ENCODE results near the gene SAP25.

SAP25 gene

DNA sequence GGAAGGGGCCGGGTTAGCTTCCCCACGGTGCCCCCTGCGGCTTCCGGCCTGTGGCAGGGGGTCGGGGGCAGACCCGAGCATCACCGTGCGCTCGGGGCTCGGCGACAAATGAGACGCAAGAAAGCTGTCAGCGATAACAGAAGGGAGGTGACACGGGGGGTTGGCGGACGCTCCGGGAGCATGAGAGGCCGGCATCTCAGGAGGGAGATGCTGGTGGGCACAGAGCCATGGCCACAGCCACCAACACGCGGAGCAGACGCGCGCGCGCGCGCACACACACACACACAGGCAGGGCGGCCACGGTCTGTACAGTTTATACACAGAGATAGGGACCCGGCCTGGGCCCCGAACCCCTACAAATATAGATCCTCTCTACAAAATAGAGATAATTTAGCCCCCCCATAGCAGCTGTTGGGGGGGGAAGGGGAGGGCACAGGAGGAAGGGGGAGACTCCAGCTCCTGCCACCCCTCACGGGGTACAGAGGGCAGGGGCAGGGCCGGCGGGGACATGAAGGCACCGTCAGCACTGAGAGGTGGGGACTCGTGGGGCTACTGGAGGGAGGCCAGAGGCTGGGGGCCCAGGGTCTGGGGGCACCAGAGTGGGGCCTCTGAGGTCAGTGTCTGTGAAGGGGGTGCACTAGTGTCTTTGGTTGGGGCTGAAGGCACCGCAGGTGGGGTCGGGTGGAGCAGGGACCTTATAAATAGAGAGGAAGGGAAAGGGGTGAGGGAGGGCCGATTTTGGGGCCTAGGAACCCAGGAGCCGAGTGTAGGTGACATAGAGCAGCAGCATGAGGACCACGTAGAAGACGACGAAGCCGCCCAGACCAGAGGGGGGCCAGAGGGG, 884 bp upstream of the SAP25 start:
- no peaks in the 10 kb centered on the region for H3K27me3 ChIP-seq (ENCODE audit: control insufficient read depth in 1 of 2, insufficient read depth in 2 of 2, low read length in 2 of 2)
- no peak overlapping the region for H3K4me3 ChIP-seq (ENCODE audit: low read length in 2 of 2)
- peaks cover 12 to 31% of the 10 kb centered on the region in 2 donors for H3K36me3 ChIP-seq (ENCODE audit: control insufficient read depth in 2 of 2, insufficient read depth in 2 of 2, low read length in 2 of 2)
- H3K27ac ChIP-seq (ENCODE audit: low read length), result no peak overlapping the region
- no peaks in the 10 kb centered on the region for H3K9me3 ChIP-seq (ENCODE audit: control insufficient read depth in 2 of 2, low read length in 2 of 2)
- H3K4me1 ChIP-seq (ENCODE audit: control insufficient read depth, insufficient read depth, low read length), result peaks cover 8% of the 10 kb centered on the region
- no peak overlapping the region for H3K9ac ChIP-seq (ENCODE audit: low read length in 2 of 2)

- Histone ChIP-seq H3K36me3 (ENCODE audit: control insufficient read depth in 2 of 2, insufficient read depth in 2 of 2, low read length in 2 of 2) (peaks cover 12 to 19% of the 10 kb centered on the region in 2 donors), H3K4me3 (ENCODE audit: low read length in 2 of 2) (no peak overlapping the region), H3K27ac (ENCODE audit: low read length) (no peak overlapping the region), H3K9me3 (ENCODE audit: control insufficient read depth in 2 of 2, low read length in 2 of 2) (no peaks in the 10 kb centered on the region), H3K27me3 (ENCODE audit: control insufficient read depth in 1 of 2, insufficient read depth in 2 of 2, low read length in 2 of 2) (no peaks in the 10 kb centered on the region), H3K4me1 (ENCODE audit: control insufficient read depth, insufficient read depth, low read length) (peaks cover 11% of the 10 kb centered on the region), H3K9ac (ENCODE audit: low read length in 2 of 2) (no peak overlapping the region)
These were observed 588 bp downstream of the SAP25 start for GRCh38 chr7:100572949-100573675.

GRCh38 chr7:100572281-100572948, 1.3 kb downstream of the SAP25 start:
- Histone ChIP-seq H3K36me3 (ENCODE audit: control insufficient read depth in 2 of 2, insufficient read depth in 2 of 2, low read length in 2 of 2) (peaks cover 12 to 13% of the 10 kb centered on the region in 2 donors), H3K9me3 (ENCODE audit: control insufficient read depth in 2 of 2, low read length in 2 of 2) (no peaks in the 10 kb centered on the region), H3K27ac (ENCODE audit: low read length) (no peak overlapping the region), H3K4me1 (ENCODE audit: control insufficient read depth, insufficient read depth, low read length) (peaks cover 11% of the 10 kb centered on the region), H3K4me3 (ENCODE audit: low read length in 2 of 2) (no peak overlapping the region), H3K27me3 (ENCODE audit: control insufficient read depth in 1 of 2, insufficient read depth in 2 of 2, low read length in 2 of 2) (no peaks in the 10 kb centered on the region), H3K9ac (ENCODE audit: low read length in 2 of 2) (no peak overlapping the region)

DNA sequence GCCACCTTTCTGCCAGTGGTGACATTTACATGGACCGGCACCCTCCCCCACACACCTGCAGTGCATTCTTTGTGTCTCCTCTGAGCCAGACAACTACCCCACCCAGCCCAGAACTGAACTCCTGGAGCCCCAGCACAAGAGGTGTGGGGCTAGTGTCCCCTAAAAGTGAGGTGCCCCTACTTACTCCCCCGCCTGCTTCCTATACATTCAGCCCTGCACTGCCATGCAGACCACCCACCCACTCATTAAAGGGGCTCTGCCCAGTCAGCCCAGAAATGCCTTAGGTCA, 1.9 kb downstream of the SAP25 start:
- Histone ChIP-seq H3K27me3 (ENCODE audit: control insufficient read depth in 1 of 2, insufficient read depth in 2 of 2, low read length in 2 of 2) (no peaks in the 10 kb centered on the region), H3K4me1 (ENCODE audit: control insufficient read depth, insufficient read depth, low read length) (peaks cover 11% of the 10 kb centered on the region), H3K27ac (ENCODE audit: low read length) (no peak overlapping the region), H3K4me3 (ENCODE audit: low read length in 2 of 2) (no peak overlapping the region), H3K9ac (ENCODE audit: low read length in 2 of 2) (no peak overlapping the region), H3K36me3 (ENCODE audit: control insufficient read depth in 2 of 2, insufficient read depth in 2 of 2, low read length in 2 of 2) (peaks cover 9 to 11% of the 10 kb centered on the region in 2 donors), H3K9me3 (ENCODE audit: control insufficient read depth in 2 of 2, low read length in 2 of 2) (no peaks in the 10 kb centered on the region)

- Histone ChIP-seq H3K4me1 (ENCODE audit: control insufficient read depth, insufficient read depth, low read length) (peaks cover 11% of the 10 kb centered on the region), H3K27me3 (ENCODE audit: control insufficient read depth in 1 of 2, insufficient read depth in 2 of 2, low read length in 2 of 2) (no peaks in the 10 kb centered on the region), H3K4me3 (ENCODE audit: low read length in 2 of 2) (no peak overlapping the region), H3K9ac (ENCODE audit: low read length in 2 of 2) (no peak overlapping the region), H3K27ac (ENCODE audit: low read length) (no peak overlapping the region), H3K9me3 (ENCODE audit: control insufficient read depth in 2 of 2, low read length in 2 of 2) (no peaks in the 10 kb centered on the region), H3K36me3 (ENCODE audit: control insufficient read depth in 2 of 2, insufficient read depth in 2 of 2, low read length in 2 of 2) (peaks cover 5 to 7% of the 10 kb centered on the region in 2 donors)
These were observed 2.5 kb downstream of the SAP25 start for GRCh38 chr7:100570954-100571828.

DNA sequence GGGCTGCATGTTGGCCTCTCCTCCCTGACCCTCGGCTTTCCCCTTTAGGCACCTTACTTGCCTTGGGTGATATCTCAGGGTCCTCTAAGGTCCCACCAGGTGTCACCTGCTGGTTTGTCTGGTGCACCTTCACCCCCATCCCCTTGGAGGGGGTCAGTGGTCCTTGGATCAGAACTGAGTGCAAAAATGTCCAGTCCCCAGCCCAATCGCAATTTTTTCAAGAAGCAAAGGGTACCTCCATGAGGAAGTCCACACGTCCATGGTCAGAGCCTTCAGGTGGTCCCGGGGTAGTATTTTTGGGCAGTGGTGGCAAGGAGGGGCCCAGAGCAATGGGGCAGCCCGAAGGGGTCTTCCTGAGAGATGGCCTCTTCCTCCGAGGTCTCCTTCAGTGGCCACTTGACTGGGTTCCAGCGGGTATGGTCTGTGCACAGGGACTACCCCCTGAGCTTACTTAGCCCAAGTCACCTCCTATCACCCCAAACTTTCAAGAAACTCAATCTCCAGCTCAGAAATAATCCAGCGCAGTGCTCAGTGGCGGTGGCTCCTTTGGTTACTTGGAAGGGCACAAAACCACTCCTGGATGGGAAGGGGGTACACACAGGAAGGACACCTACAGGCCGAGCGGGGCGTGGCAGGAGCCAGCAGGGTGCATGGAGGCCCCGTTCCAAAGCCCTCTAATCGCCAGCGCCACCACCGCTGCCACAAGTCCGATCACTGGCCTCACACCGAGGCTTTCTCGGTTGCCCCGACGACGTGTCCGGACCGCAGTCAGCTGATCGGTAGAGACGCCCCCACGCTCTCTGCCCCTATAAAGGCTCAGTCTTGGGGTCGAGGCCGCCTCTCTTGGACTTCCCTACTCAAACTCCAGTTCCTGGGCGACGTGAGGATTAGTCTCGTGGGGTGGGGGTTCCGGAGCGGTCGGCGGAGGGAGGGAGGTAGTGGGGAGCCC, 4.5 kb downstream of the SAP25 start:
- Histone ChIP-seq H3K9me3 (ENCODE audit: control insufficient read depth in 2 of 2, low read length in 2 of 2) (no peaks in the 10 kb centered on the region), H3K36me3 (ENCODE audit: control insufficient read depth in 2 of 2, insufficient read depth in 2 of 2, low read length in 2 of 2) (no peaks in the 10 kb centered on the region), H3K4me1 (ENCODE audit: control insufficient read depth, insufficient read depth, low read length) (peaks cover 11% of the 10 kb centered on the region), H3K4me3 (ENCODE audit: low read length in 2 of 2) (peak overlapping the region in 1 of 2 donors; percentile 63), H3K27ac (ENCODE audit: low read length) (no peak overlapping the region), H3K27me3 (ENCODE audit: control insufficient read depth in 1 of 2, insufficient read depth in 2 of 2, low read length in 2 of 2) (no peaks in the 10 kb centered on the region), H3K9ac (ENCODE audit: low read length in 2 of 2) (no peak overlapping the region)

GRCh38 chr7:100568176-100568895, 5.4 kb downstream of the SAP25 start:
- H3K27ac ChIP-seq (ENCODE audit: low read length), result peak overlapping the region; percentile 2

GRCh38 chr7:100567751-100568175, 5.9 kb downstream of the SAP25 start:
- Histone ChIP-seq H3K4me1 (ENCODE audit: control insufficient read depth, insufficient read depth, low read length) (peaks cover 11% of the 10 kb centered on the region), H3K36me3 (ENCODE audit: control insufficient read depth in 2 of 2, insufficient read depth in 2 of 2, low read length in 2 of 2) (peaks cover 0 to 4% of the 10 kb centered on the region in 2 donors), H3K9ac (ENCODE audit: low read length in 2 of 2) (no peak overlapping the region), H3K27me3 (ENCODE audit: control insufficient read depth in 1 of 2, insufficient read depth in 2 of 2, low read length in 2 of 2) (no peaks in the 10 kb centered on the region), H3K9me3 (ENCODE audit: control insufficient read depth in 2 of 2, low read length in 2 of 2) (no peaks in the 10 kb centered on the region), H3K27ac (ENCODE audit: low read length) (peak overlapping the region; percentile 2), H3K4me3 (ENCODE audit: low read length in 2 of 2) (no peak overlapping the region)

More at GRCh38 chr7:100568176-100568895, 5.4 kb downstream of the SAP25 start:
- H3K4me3 ChIP-seq (ENCODE audit: low read length in 2 of 2), result no peak overlapping the region
- no peaks in the 10 kb centered on the region for H3K36me3 ChIP-seq (ENCODE audit: control insufficient read depth in 2 of 2, insufficient read depth in 2 of 2, low read length in 2 of 2)
- no peak overlapping the region for H3K9ac ChIP-seq (ENCODE audit: low read length in 2 of 2)
- H3K27me3 ChIP-seq (ENCODE audit: control insufficient read depth in 1 of 2, insufficient read depth in 2 of 2, low read length in 2 of 2), result no peaks in the 10 kb centered on the region
- H3K4me1 ChIP-seq (ENCODE audit: control insufficient read depth, insufficient read depth, low read length), result peaks cover 11% of the 10 kb centered on the region
- H3K9me3 ChIP-seq (ENCODE audit: control insufficient read depth in 2 of 2, low read length in 2 of 2), result no peaks in the 10 kb centered on the region

GRCh38 chr7:100567031-100567730, 6.5 kb downstream of the SAP25 start:
- Histone ChIP-seq H3K36me3 (ENCODE audit: control insufficient read depth in 2 of 2, insufficient read depth in 2 of 2, low read length in 2 of 2) (peaks cover 0 to 4% of the 10 kb centered on the region in 2 donors), H3K27me3 (ENCODE audit: control insufficient read depth in 1 of 2, insufficient read depth in 2 of 2, low read length in 2 of 2) (no peaks in the 10 kb centered on the region), H3K4me1 (ENCODE audit: control insufficient read depth, insufficient read depth, low read length) (peaks cover 11% of the 10 kb centered on the region), H3K9me3 (ENCODE audit: control insufficient read depth in 2 of 2, low read length in 2 of 2) (no peaks in the 10 kb centered on the region), H3K4me3 (ENCODE audit: low read length in 2 of 2) (no peak overlapping the region), H3K27ac (ENCODE audit: low read length) (peak overlapping the region; percentile 18), H3K9ac (ENCODE audit: low read length in 2 of 2) (no peak overlapping the region)

Data from stomach smooth muscle (tissue), 2 donors.